NCI-H187 (cell line): ENCODE measurements around the gene ADGRA3.

Experiments used
- DNase-seq, 2 experiments: peaks; one replicate each; lab custom pipeline; 2025; lab: John Stamatoyannopoulos, UW

Gene ADGRA3

DNA sequence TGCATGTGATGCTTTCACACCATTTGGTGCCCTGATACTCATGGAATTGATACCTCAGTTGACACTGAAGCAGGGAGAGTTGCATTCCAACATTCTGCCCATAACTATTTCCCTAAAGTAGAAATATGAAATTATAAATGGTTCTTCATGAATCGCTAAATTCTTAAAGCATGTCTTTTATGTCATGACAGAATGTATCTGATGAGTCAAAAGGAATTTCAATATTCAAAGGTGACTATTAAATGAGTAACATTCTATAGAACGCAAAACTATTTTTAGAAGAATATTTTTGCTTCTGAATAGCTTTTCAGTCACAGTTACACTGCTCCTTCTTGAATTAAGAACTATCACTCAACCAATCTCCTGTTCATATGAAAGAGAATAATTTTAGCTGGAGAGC, 152.8 kb downstream of the ADGRA3 start:
- no peak for DNase-seq

DNA sequence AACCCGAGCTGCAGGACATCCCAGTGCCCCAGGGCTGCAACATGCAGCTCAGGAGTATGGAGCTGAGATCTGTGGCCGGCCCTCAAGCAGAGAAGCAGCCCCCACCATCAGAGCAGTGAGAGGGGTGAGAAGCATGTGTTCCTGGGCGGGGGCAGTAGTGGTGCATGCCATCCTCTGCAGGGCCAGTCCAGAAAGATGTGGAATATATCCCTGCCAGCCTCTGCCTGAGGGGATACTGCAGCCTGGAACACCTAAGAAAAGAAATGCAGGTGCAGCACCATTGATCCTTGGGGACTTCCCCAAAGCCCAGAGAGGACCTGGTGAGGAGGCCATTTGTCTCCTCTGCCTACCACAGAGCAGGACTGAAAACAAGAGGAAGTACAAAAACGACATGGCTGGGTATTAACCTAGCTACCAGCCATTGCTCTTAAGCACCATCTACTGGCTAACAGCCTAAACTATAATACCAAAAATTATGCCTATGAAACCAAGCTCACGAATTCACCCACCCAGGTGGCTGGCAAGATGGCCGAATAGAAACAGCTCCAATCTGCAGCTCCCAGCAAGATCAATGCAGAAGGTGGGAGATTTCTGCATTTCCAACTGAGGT, 158.8 kb downstream of the ADGRA3 start:
- DNase-seq = peak in 1 of 2 experiments; percentile 10

DNA sequence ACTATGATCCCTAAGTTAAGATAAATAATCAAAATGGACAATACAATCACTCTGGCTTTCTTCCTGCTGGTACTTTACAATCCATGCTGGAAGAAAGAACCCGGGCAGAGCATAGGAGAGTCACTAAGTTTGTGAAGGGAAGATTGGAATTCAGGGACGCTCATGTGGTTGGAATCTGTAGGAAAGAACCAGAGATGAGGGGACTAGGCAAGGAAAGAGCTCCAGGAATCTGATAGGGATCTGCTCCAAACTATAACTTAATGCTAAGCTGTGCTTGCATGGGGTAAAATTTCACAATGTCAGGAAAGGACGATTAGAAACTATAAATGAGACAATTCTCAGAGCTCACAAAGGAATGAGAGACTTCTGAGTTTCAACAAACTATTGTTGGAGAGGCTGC, 167.5 kb downstream of the ADGRA3 start:
- no peak for DNase-seq

DNA sequence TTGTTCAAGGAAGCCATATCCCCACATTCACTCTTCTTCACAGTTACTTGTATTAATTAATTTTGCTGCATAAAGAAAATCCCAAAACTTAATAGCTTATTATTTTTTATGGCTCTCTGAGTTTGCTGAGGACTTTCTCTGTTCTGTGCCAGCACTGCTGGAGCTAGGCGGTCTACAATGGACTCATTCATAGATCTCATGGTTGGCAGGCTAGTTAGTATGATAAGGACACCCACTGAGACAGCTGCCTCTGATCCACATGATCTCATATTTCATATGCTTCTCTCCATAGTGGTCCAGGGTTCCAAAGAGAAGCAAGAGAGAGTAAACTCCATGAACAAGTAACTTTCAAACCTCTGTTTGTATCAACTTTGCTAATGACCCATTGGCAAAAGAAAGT, 170.2 kb downstream of the ADGRA3 start:
- no peak for DNase-seq

DNA sequence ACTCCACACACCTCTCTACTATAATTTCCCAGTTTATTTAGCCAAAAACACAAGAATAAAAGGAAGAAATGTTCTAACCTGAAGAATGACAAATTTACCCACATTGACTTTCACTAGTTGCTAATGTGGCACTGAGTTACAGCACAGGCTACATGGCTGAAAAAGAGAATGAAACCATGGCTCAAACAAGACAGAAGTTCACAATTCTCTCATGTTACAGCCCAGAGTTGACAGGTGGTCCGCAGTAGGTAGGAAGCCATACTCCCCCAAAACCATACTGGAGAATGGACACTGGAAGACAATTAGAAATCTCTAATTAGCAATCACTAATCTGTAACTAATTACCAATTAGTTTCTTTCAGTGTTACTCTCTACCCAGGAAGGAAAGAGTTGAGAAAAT, 170.8 kb downstream of the ADGRA3 start:
- no peak for DNase-seq

DNA sequence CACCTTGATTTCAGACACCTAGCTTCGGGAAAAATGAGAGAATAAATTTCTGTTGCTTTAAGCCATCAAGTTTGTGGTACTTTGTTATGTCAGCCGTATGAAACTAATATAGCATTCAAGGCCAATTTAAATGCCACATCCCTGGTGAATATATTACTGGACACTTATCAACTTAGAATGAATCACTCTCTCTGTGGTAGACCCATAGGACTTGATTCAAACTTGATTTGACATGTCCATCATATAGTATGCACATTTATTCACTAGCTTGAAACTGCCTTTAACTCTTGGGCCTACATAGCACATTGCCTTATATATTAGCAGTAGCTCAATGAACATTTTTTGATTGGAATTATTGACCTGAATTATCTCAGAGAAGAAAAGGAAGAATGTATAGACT, 172.3 kb downstream of the ADGRA3 start:
- no peak for DNase-seq

DNA sequence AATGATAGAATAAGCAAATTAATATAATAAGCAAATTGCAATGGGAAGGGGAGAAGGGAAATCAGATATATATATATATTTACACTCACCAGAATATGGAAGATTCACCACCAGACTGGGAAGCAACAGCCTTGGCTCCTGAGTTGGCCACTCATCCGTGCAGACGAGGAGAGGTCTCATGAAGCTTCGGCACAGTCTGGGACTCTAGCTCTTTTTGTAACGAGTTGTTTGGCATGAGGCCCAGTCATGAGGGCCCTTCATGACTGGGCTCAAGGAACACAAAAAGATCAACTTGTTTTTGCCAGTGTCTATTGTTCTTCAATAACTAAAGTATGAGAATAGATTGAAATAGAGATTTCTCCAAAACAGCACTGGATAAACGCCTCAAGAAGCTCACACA, 176.4 kb downstream of the ADGRA3 start:
- peak; percentile 29 to 67 for DNase-seq

DNA sequence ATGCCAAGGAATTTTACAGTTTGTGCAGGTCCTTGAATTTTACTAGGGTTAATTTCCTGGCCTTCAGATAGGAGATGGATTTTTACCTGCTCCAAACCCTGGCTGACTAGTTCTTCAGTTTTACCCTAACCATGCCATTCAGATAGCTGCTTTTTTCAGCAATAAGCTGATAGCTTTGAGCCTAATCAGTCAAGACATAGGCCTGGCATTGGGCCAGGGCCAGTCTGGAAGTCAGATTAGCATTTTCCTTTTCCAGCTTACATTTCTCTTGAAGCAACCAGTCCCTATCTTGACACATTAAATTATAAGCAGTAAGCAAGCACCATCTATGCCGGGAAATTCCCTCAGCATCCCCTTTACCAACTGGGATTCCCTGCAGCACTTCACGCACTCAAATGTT, 177.1 kb downstream of the ADGRA3 start:
- DNase-seq = no peak
